K562 (cell line): ENCODE data around the gene PRKD2. TPM values are rescaled to one million over a fixed set of nuclear protein-coding genes. Genes with fewer than 3 reads are reported as not detected.

ENCODE experiments used
- ATAC-seq: fragments of 200-7000 bp; cut with Tn5 transposase; 3 replicates; pipeline ENCODE4 v1.9.1; 2020; ENCODE audit warnings: moderate library complexity
- BruUV-seq: library from RNA; stranded (reverse); fragments of 400-500 nt; replicated peaks from 2 replicates; lab custom pipeline; 2021; lab: Mats Ljungman, UMichigan
- CTCF ChIA-PET: fragments of 300-600 bp; formaldehyde crosslinking; extraction: SDS; loops from one replicate; lab custom pipeline; 2021; ENCODE audit warnings: low intra/inter-chr PET ratio; lab: Yijun Ruan, JAX
- POLR2A ChIA-PET: fragments of 300-600, 350-650 bp; sonication (Branson Sonifier 250); formaldehyde crosslinking; extraction: SDS; loops from one replicate; lab custom pipeline; 2021; ENCODE audit warnings: antibody characterized with exemption, inconsistent platforms; lab: Yijun Ruan, JAX
- DNase-seq, 4 experiments: peaks; one replicate each; pipeline versions ENCODE4 v3.0.0 to v3.0.0-alpha.2; 2011 to 2018; ENCODE audit warnings: low spot score in 3 of 4, mixed read lengths in 3 of 4; ENCODE audit errors: extremely low read depth in 1 of 4
- FAIRE-seq: peaks from 2 replicates; lab custom pipeline; 2011; peaks lifted over from hg19 to GRCh38; lab: Jason Lieb, UNC
- H2AFZ ChIP-seq: 2 replicates; pipeline ENCODE4 v1.6.0; 2011; ENCODE audit warnings: low read depth, low read length, control low read depth, inconsistent platforms
- H3K27ac ChIP-seq: fragments of 200-600 bp; 3 replicates; pipeline ENCODE4 v1.8.0; 2011; ENCODE audit warnings: low read depth, mild to moderate bottlenecking, control low read depth, inconsistent platforms, low read length, moderate library complexity, mixed read lengths; ENCODE audit errors: extremely low read depth
- H3K27me3 ChIP-seq, 2 experiments: fragments of 300-600 bp in 1 of 2; 2 replicates in 1 of 2; 3 replicates in 1 of 2; pipeline versions ENCODE4 v1.6.0 to v1.8.0; 2011; ENCODE audit warnings: inconsistent platforms in 2 of 2, low read length in 2 of 2, mild to moderate bottlenecking in 1 of 2, mixed read lengths in 1 of 2, moderate library complexity in 1 of 2; ENCODE audit not compliant: control insufficient read depth in 2 of 2, insufficient read depth in 2 of 2
- H3K36me3 ChIP-seq: fragments of 300-600 bp; 3 replicates; pipeline ENCODE4 v1.8.0; 2011; ENCODE audit warnings: mild to moderate bottlenecking, low read length, inconsistent platforms; ENCODE audit not compliant: control insufficient read depth, insufficient read depth
- H3K4me1 ChIP-seq, 2 experiments: fragments of 200-600 bp in 1 of 2; replicated peaks in 1 of 2; 2 replicates in 1 of 2; 3 replicates in 1 of 2; pipeline versions ENCODE4 v1.5.1 to v1.8.0; 2011; ENCODE audit warnings: inconsistent platforms in 2 of 2, low read length in 2 of 2, mild to moderate bottlenecking in 1 of 2, mixed read lengths in 1 of 2, moderate library complexity in 1 of 2; ENCODE audit not compliant: control insufficient read depth in 2 of 2, insufficient read depth in 2 of 2
- H3K4me2 ChIP-seq: 2 replicates; pipeline ENCODE4 v1.6.1; 2011; ENCODE audit warnings: low read length, control low read depth, inconsistent platforms, mixed read lengths; ENCODE audit not compliant: insufficient read depth
- H3K4me3 ChIP-seq: fragments of 200-600 bp; sonication (generic), shearing (Covaris generic); 2 replicates; pipeline ENCODE4 v1.5.1; 2016; ENCODE audit warnings: control low read depth, inconsistent platforms
- H3K79me2 ChIP-seq: fragments of 200-600 bp; 3 replicates; pipeline ENCODE4 v1.8.0; 2011; ENCODE audit warnings: low read length, inconsistent platforms; ENCODE audit not compliant: control insufficient read depth, insufficient read depth
- H3K9ac ChIP-seq, 2 experiments: 2 replicates each; pipeline versions ENCODE4 v1.6.0 to v1.6.1; 2011; ENCODE audit warnings: low read depth in 2 of 2, low read length in 2 of 2, control low read depth in 1 of 2, inconsistent platforms in 1 of 2, mild to moderate bottlenecking in 1 of 2, mixed read lengths in 1 of 2; ENCODE audit not compliant: insufficient read depth in 1 of 2
- H3K9me1 ChIP-seq: one replicate; pipeline ENCODE4 v1.6.0; 2011; ENCODE audit warnings: inconsistent platforms, mild to moderate bottlenecking, low read length, moderate library complexity; ENCODE audit not compliant: control insufficient read depth, insufficient read depth
- H3K9me3 ChIP-seq: replicated peaks from 2 replicates; pipeline ENCODE4 v1.5.1; 2011; ENCODE audit warnings: low read depth, low read length, inconsistent platforms; ENCODE audit not compliant: control insufficient read depth, insufficient read depth
- H4K20me1 ChIP-seq: replicated peaks from 2 replicates; pipeline ENCODE4 v1.6.1; 2011; ENCODE audit warnings: low read length, inconsistent platforms, mixed read lengths; ENCODE audit not compliant: control insufficient read depth, insufficient read depth
- ARID1B ChIP-seq: fragments of 450-650 bp; IDR thresholded peaks from 2 replicates; pipeline ENCODE4 v1.6.1; 2016; ENCODE audit warnings: antibody characterized with exemption, mild to moderate bottlenecking, inconsistent platforms
- ATF3 ChIP-seq, 2 experiments: fragments of 450-650 bp in 1 of 2; sonication (generic) in 1 of 2; formaldehyde crosslinking in 1 of 2; IDR thresholded peaks in 1 of 2; conservative IDR thresholded peaks in 1 of 2; 2 replicates each; pipeline versions ENCODE4 v1.6.1 to v1.8.1; 2016 to 2023; ENCODE audit warnings: mild to moderate bottlenecking in 2 of 2, moderate library complexity in 2 of 2, inconsistent platforms in 1 of 2, missing genetic modification reagents in 1 of 2
- C11orf30 ChIP-seq: fragments of 450-650 bp; IDR thresholded peaks from 2 replicates; pipeline ENCODE4 v1.6.1; 2016; ENCODE audit warnings: low read depth, mild to moderate bottlenecking
- CTCF ChIP-seq, 3 experiments: IDR thresholded peaks in 2 of 3; conservative IDR thresholded peaks in 1 of 3; 2 replicates each; pipeline ENCODE4 v1.5.1; 2011 to 2012; ENCODE audit warnings: low read length in 3 of 3, mild to moderate bottlenecking in 3 of 3, control low read depth in 2 of 3, improper control_type of control experiment in 1 of 3, inconsistent platforms in 1 of 3, low read depth in 1 of 3, mixed read lengths in 1 of 3, moderate library complexity in 1 of 3; ENCODE audit not compliant: insufficient read depth in 2 of 3
- DPF2 ChIP-seq: fragments of 450-650 bp; IDR thresholded peaks from 2 replicates; pipeline ENCODE4 v1.6.1; 2016
- GATAD2A ChIP-seq: fragments of 450-650 bp; IDR thresholded peaks from 2 replicates; pipeline ENCODE4 v1.6.1; 2017
- HDAC1 ChIP-seq, 2 experiments: fragments of 450-650 bp; IDR thresholded peaks; 2 replicates each; pipeline ENCODE4 v1.6.1; 2016 to 2017; ENCODE audit warnings: inconsistent platforms in 1 of 2, mild to moderate bottlenecking in 1 of 2, moderate library complexity in 1 of 2
- HDAC2 ChIP-seq: fragments of 450-650 bp; IDR thresholded peaks from 2 replicates; pipeline ENCODE4 v1.6.1; 2016; ENCODE audit warnings: mild to moderate bottlenecking
- HLTF ChIP-seq: fragments of 450-650 bp; IDR thresholded peaks from 2 replicates; pipeline ENCODE4 v1.6.1; 2016
- KAT7 ChIP-seq: sonication (generic); formaldehyde crosslinking; IDR thresholded peaks from 2 replicates; pipeline ENCODE4 v1.8.0; 2022; ENCODE audit warnings: missing genetic modification reagents, mild to moderate bottlenecking, borderline replicate concordance
- KDM1A ChIP-seq, 2 experiments: fragments of 450-650 bp; IDR thresholded peaks; 2 replicates each; pipeline ENCODE4 v1.6.1; 2016; ENCODE audit warnings: mild to moderate bottlenecking in 2 of 2
- LARP7 ChIP-seq: fragments of 450-650 bp; IDR thresholded peaks from 2 replicates; pipeline ENCODE4 v1.6.1; 2016
- MAZ ChIP-seq, 2 experiments: fragments of 450-650 bp in 1 of 2; sonication (generic) in 1 of 2; formaldehyde crosslinking; IDR thresholded peaks in 1 of 2; conservative IDR thresholded peaks in 1 of 2; 2 replicates each; pipeline versions ENCODE4 v1.4.0 to v1.5.0; 2020; ENCODE audit warnings: mild to moderate bottlenecking in 1 of 2, missing genetic modification reagents in 1 of 2
- NFE2 ChIP-seq: IDR thresholded peaks from 2 replicates; pipeline ENCODE4 v1.6.1; 2014; ENCODE audit warnings: antibody characterized with exemption, low read depth
- PHF20 ChIP-seq: fragments of 450-650 bp; IDR thresholded peaks from 2 replicates; pipeline ENCODE4 v1.6.1; 2018; ENCODE audit not compliant: partially characterized antibody
- RFX1 ChIP-seq: fragments of 450-650 bp; IDR thresholded peaks from 2 replicates; pipeline ENCODE4 v1.6.1; 2016; ENCODE audit warnings: mild to moderate bottlenecking, moderate library complexity
- SIN3A ChIP-seq, 2 experiments: fragments of 150-350 bp in 1 of 2; IDR thresholded peaks; 2 replicates each; pipeline ENCODE4 v1.6.1; 2011 to 2016; ENCODE audit warnings: borderline replicate concordance in 2 of 2, low read depth in 2 of 2, low read length in 2 of 2, mild to moderate bottlenecking in 2 of 2, moderate library complexity in 2 of 2; ENCODE audit not compliant: control insufficient read depth in 1 of 2
- SMARCA4 ChIP-seq: fragments of 450-650 bp; IDR thresholded peaks from 2 replicates; pipeline ENCODE4 v1.6.1; 2016
- ZEB2 ChIP-seq: fragments of 450-650 bp; IDR thresholded peaks from 2 replicates; pipeline ENCODE4 v1.6.1; 2016
- ZNF311 ChIP-seq: fragments of 250-450 bp; sonication (Bioruptor Pico); IDR thresholded peaks from 2 replicates; pipeline ENCODE4 v1.4.0; 2020; ENCODE audit warnings: mild to moderate bottlenecking, moderate library complexity
- ZNF316 ChIP-seq: fragments of 450-650 bp; IDR thresholded peaks from 2 replicates; pipeline ENCODE4 v1.6.1; 2016
- WGBS: fragments of 100-300 bp; shearing (Covaris generic); methylation state at CpG from one replicate; pipeline ENCODE4 v1.1.6; 2016; ENCODE audit warnings: low coverage, mixed read lengths; ENCODE audit not compliant: insufficient coverage; ENCODE audit errors: missing lambda C conversion rate; 5-methylcytosine and 5-hydroxymethylcytosine counted together
- in situ Hi-C: fragments of 300-500 bp; cut with MboI; formaldehyde crosslinking; loops from 4 replicates; pipeline ENCODE4 v1.15.0; 2018; ENCODE audit warnings: inconsistent platforms, mixed read lengths
- intact Hi-C: fragments of 100-400 bp; cut with micrococcal nuclease; formaldehyde crosslinking; loops from 2 replicates; pipeline ENCODE4 v1.14.2; 2022
- polyA plus RNA-seq, 8 experiments: library from polyadenylated mRNA; depleted of rRNA in 4 of 8; stranded (reverse) in 5 of 8; unstranded in 3 of 8; fragments of >200 nt; fragmentation: Nextera tagmentation in 2 of 8; fragmentation: Illumina TruSeq in 1 of 8; extraction: Ambion mirVana in 2 of 8; extraction: Trizol in 1 of 8; gene quantifications; 2 replicates each; pipeline versions ENCODE4 v1.2.1 to v1.2.3, GENCODE V29; 2011 to 2014; ENCODE audit warnings: inconsistent platforms in 1 of 8, missing spikeins in 1 of 8
- total RNA-seq, 7 experiments: library from RNA; depleted of rRNA in 6 of 7; stranded (reverse); fragments of >200 nt in 6 of 7; fragmentation: Illumina TruSeq in 2 of 7; extraction: Trizol in 2 of 7; gene quantifications; 2 replicates each; pipeline versions ENCODE4 v1.2.1 to v1.2.3, GENCODE V29; 2011 to 2021; ENCODE audit warnings: low replicate concordance in 1 of 7

Gene PRKD2
- total and polyA plus RNA-seq, 9 of the 15 experiments (the other 6 are each of a cell fraction or from before 2014, with no cell fraction given), result 1.8 to 60.0 (median 15.0) TPM

GRCh38 chr19:46624958-46625661, 91.8 kb downstream of the PRKD2 start, which contains the start of gene PTGIR:
Gene PTGIR, minus strand, starts transcription at chr19:46625089. Its CDS starts 864 bp downstream, at chr19:46624225.
- Histone ChIP-seq H3K9me3 (no peaks in the 10 kb centered on the region), H3K27ac (peak within 1 kb of the TSS; percentile 47; the same call in 2 of the 3 replicates), H3K4me2 (peak within 1 kb of the TSS; percentile 57), H3K36me3 (no peaks in the 10 kb centered on the region), H3K79me2 (no peaks in the 10 kb centered on the region), H3K9me1 (no peaks in the 10 kb centered on the region), H3K27me3 (no peaks in the 10 kb centered on the region), H2AFZ (peak within 1 kb of the TSS; percentile 95), H3K4me1 (peaks cover 49 to 75% of the 10 kb centered on the region in 2 experiments), H3K4me3 (no peak within 1 kb of the TSS), H4K20me1 (no peaks in the 10 kb centered on the region), H3K9ac (peak within 1 kb of the TSS in 1 of 2 experiments; percentile 70; a peak in 2 of 4 replicates)
- ATAC-seq, result peak; percentile 75
- WGBS, result 23% methylated on average over 10 of the region's 13 CpGs
- FAIRE-seq, result peak; percentile 42
- in situ Hi-C loops (no loop called here), intact Hi-C loops (no loop called here)
- peak; percentile 58 to 69 (median 67) for DNase-seq
- ChIA-PET POLR2A (interaction anchor here (0.9 kb wide), 1 partner anchor 9 kb away, joined by 3 read pairs; no protein-coding TSS in a partner anchor), CTCF (no interaction called here)
- no TSS peak for BruUV-seq
- peak; percentile 36; the same call in 1 of the 2 replicates for TF ChIP-seq DPF2
- peak; percentile 68 to 79; a peak in 2 of 4 replicates for TF ChIP-seq KDM1A (IDR thresholded peaks at IDR 0.05)
- TF ChIP-seq ZNF316, result peak; percentile 34; the same call in 1 of the 2 replicates
- peak; percentile 17 for TF ChIP-seq PHF20
- TF ChIP-seq ATF3 (IDR thresholded peaks at IDR 0.05), result peak; percentile 27; the same call in 1 of the 2 replicates
- no peak for TF ChIP-seq ATF3 (CRISPR knock-in tag; conservative IDR thresholded peaks at IDR 0.05)
- peak; percentile 82 for TF ChIP-seq GATAD2A
- TF ChIP-seq SIN3A (IDR thresholded peaks at IDR 0.05; ENCODE audit: borderline replicate concordance in 2 of 2, control insufficient read depth in 1 of 2, low read depth in 2 of 2, low read length in 2 of 2), result no peak
- TF ChIP-seq MAZ (CRISPR knock-in tag; conservative IDR thresholded peaks at IDR 0.05 in 1 of 2, IDR thresholded peaks at IDR 0.05 in 1 of 2), result peak in 1 of 2 experiments; percentile 32; a peak in 1 of 4 replicates
- 0 out of 2 replicates have a peak, but pooled peaks have one; percentile 18 for TF ChIP-seq LARP7
- TF ChIP-seq HLTF, result 0 out of 2 replicates have a peak, but pooled peaks have one; percentile 47
- peak; percentile 27; the same call in 1 of the 2 replicates for TF ChIP-seq ARID1B
- peak; percentile 72 for TF ChIP-seq NFE2
- peak; percentile 51 for TF ChIP-seq C11orf30
- TF ChIP-seq RFX1, result no peak
- TF ChIP-seq KAT7 (CRISPR knock-in tag), result no peak
- peak in 1 of 2 experiments; percentile 60; a peak in 2 of 4 replicates for TF ChIP-seq HDAC1 (IDR thresholded peaks at IDR 0.05)
- TF ChIP-seq ZEB2, result peak; percentile 91
- TF ChIP-seq CTCF (IDR thresholded peaks at IDR 0.05 in 2 of 3, conservative IDR thresholded peaks at IDR 0.05 in 1 of 3; ENCODE audit: insufficient read depth in 2 of 3, low read depth in 1 of 3, low read length in 3 of 3), result 0 out of 6 replicates have a peak, but pooled peaks of 1 of the 3 experiments have one; percentile 9
- TF ChIP-seq SMARCA4, result peak; percentile 65; the same call in 1 of the 2 replicates
- no peak for TF ChIP-seq ZNF311 (CRISPR knock-in tag)
- TF ChIP-seq HDAC2, result peak; percentile 47; the same call in 1 of the 2 replicates
